Erythroblast (primary cell): ENCODE data around the gene EXOC7.

ENCODE experiments used
- GATA1 ChIP-seq: IDR thresholded peaks from 2 replicates; pipeline ENCODE4 v1.6.1; 2011; ENCODE audit warnings: low read depth, mild to moderate bottlenecking, control low read depth, low read length, moderate library complexity
- POLR2A ChIP-seq: IDR thresholded peaks from 2 replicates; pipeline ENCODE4 v1.6.1; 2011; ENCODE audit warnings: mild to moderate bottlenecking, low read length

DNA sequence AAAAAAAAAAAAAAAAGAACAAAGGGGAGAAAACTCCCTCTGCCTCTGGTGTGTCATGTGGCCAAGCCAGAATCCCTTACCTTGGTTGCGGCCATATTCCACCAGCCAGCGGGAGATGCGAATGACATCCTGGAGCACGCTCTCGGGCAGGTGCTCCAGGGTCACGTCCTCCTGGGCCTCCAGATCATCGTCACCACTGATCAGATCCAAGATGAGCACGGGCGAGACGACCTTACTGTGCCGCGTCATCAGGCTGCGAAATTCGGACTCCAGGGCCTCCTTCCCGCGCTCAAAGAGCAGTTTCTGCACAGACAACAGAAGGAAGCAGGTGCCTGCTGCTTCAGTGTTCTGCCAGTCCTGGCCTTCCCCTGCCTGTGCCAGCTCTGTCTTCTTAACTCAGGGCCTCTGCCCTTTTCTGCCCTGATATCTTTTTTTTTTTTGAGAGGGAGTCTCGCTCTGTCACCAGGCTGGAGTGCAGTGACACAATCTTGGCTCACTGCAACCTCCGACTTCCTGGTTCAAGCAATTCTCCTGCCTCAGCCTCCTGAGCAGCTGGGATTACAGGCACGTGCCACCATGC lies 5.8 kb downstream of the EXOC7 start:
- no peak for TF ChIP-seq POLR2A
- no peak for TF ChIP-seq GATA1
